ENCODE measurements around the gene ZNF746. TPM values are rescaled to one million over a fixed set of nuclear protein-coding genes. Genes with fewer than 3 reads are reported as not detected.

The ZNF746 gene
- total RNA-seq, 3 donors from 2014 or later: 23.5 to 27.5 (median 23.7) TPM

DNA sequence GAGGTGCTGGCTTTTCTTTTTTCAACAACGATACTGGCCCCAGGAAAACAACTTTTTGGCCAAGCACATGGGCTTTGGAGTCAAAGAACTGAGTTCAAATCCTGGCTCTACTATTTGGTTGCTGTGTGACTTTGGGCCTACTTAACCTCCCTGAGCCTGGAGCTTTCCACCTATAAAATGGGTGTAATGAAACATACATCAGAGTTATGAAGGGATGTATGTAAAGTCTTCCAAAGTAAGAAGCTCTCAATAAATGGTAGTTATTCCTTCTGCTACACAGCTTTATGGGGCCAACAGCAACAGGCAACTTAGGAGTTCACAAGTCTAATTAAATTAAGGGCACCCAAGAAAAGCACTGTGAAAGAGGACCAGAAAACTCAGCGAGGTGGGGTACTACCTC is 69.7 kb downstream of the ZNF746 start:
- TF ChIP-seq POLR2AphosphoS5 (IDR thresholded peaks at IDR 0.05): no peak
- TF ChIP-seq, protein P1, sequence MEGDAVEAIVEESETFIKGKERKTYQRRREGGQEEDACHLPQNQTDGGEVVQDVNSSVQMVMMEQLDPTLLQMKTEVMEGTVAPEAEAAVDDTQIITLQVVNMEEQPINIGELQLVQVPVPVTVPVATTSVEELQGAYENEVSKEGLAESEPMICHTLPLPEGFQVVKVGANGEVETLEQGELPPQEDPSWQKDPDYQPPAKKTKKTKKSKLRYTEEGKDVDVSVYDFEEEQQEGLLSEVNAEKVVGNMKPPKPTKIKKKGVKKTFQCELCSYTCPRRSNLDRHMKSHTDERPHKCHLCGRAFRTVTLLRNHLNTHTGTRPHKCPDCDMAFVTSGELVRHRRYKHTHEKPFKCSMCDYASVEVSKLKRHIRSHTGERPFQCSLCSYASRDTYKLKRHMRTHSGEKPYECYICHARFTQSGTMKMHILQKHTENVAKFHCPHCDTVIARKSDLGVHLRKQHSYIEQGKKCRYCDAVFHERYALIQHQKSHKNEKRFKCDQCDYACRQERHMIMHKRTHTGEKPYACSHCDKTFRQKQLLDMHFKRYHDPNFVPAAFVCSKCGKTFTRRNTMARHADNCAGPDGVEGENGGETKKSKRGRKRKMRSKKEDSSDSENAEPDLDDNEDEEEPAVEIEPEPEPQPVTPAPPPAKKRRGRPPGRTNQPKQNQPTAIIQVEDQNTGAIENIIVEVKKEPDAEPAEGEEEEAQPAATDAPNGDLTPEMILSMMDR (IDR thresholded peaks at IDR 0.05): no peak
- no peak for TF ChIP-seq POLR2A (IDR thresholded peaks at IDR 0.05)
- Histone ChIP-seq H3K4me3 (no peak overlapping the region), H3K27me3 (no peaks in the 10 kb centered on the region), H3K27ac (no peak overlapping the region), H3K36me3 (peaks cover 16% of the 10 kb centered on the region), H3K9me3 (no peaks in the 10 kb centered on the region), H3K4me1 (no peaks in the 10 kb centered on the region)
- intact Hi-C loops (cut with DNase I; ENCODE audit: low total_unique reads): no loop called here
- no peak for DNase-seq (ENCODE audit: low spot score in 2 of 2)

DNA sequence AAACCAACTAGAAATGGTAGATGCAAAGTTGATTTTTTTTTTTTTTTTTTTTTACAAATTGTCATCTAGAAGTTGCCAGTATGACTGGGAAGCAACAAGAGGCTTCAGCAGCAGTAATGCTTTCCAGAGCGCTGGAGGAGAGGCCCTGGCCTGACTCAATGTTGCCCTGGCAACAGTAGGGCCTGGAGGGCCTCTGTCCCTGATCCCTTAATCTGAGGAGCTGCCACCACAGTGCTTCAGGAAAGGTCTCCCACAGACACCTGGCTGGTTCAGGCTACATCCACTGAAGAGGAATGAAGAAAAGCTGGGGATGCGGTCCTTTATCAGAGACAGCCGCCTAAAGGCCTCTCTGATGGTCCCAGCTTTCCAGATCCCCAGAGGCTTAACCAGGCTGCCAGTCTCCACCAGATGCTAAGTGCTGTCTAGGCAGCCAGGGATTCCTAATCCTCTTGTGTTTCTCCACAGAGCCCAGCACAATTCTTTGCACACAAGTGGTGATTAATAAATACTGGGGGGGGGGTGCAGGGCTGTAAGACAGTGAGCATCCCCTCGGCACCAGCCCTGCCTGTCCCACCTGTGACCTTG is 70.4 kb downstream of the ZNF746 start:
- intact Hi-C loops (cut with DNase I; ENCODE audit: low total_unique reads): no loop called here
- no peak overlapping the region for H3K27ac ChIP-seq

DNA sequence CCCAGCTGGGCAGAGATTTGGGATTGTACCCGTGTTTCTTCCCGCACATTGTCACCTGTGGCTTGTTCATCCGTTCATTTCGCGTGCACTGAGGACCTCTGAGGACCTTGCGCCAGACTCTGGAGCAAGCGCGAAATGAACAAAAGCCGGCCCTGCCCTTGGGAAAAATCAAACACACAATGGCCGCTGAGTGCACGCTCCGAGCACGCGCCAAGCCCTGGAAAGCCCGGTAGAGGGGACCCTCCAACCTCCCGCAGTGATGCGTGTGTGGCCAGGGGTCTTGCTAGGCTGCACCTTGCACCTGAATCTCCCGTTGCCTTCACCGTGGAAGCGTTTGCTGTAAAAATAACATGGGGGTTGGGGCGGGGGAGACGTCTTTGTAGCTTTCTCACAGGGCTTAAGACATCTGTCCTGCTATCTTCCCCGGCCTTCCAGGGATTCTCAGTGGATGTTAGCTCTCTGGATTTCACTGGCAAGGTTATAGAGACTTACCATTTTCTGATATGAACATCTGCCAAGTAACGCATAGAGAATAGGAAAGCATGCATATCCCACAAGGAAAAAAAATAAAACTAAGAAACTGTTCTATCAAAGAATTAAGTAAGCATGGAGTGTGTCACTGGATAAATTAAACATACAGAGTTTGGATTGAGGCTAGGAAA is 74.0 kb downstream of the ZNF746 start:
- no peaks in the 10 kb centered on the region for H3K9me3 ChIP-seq
- peak overlapping the region in 1 of 3 donors; percentile 74 for H3K4me3 ChIP-seq
- no peaks in the 10 kb centered on the region for H3K36me3 ChIP-seq
- DNase-seq (ENCODE audit: low spot score in 2 of 2): no peak
- H3K27me3 ChIP-seq: no peaks in the 10 kb centered on the region
- TF ChIP-seq POLR2A (IDR thresholded peaks at IDR 0.05): no peak
- no peak for TF ChIP-seq POLR2AphosphoS5 (IDR thresholded peaks at IDR 0.05)
- intact Hi-C loops (cut with DNase I; ENCODE audit: low total_unique reads): no loop called here
- H3K4me1 ChIP-seq: no peaks in the 10 kb centered on the region
- H3K27ac ChIP-seq: no peak overlapping the region

More for the DNA sequence above, 70.4 kb downstream of the ZNF746 start:
- no peaks in the 10 kb centered on the region for H3K9me3 ChIP-seq
- no peak for TF ChIP-seq POLR2A (IDR thresholded peaks at IDR 0.05)
- TF ChIP-seq POLR2AphosphoS5 (IDR thresholded peaks at IDR 0.05): no peak
- TF ChIP-seq, protein P1 (IDR thresholded peaks at IDR 0.05): no peak
- H3K4me1 ChIP-seq: no peaks in the 10 kb centered on the region
- peaks cover 9% of the 10 kb centered on the region for H3K36me3 ChIP-seq
- H3K4me3 ChIP-seq: no peak overlapping the region
- H3K27me3 ChIP-seq: no peaks in the 10 kb centered on the region
- DNase-seq (ENCODE audit: low spot score in 2 of 2): no peak

DNA sequence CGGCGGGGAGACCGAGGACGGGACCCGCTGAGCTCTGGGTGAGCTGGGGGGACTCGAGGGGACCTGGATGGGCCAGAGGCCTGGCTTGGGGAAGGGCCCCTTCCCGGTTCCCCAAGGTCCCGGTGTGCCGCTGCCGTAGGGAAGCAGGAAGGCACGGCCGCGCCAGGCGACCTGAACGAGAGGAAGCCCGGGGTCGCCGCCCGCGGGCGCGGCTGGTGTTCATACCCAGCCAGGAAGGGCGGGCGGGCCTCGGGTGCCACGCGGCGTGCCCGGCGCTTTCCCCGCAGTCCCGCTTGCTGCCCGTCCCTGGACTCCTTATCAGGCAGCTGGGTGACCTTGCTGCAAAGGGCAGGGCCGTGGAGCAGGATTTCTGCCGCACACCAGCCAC is 74.7 kb downstream of the ZNF746 start:
- Histone ChIP-seq H3K9me3 (no peaks in the 10 kb centered on the region), H3K4me3 (peak overlapping the region; percentile 34 to 74 (median 52)), H3K4me1 (no peaks in the 10 kb centered on the region), H3K36me3 (no peaks in the 10 kb centered on the region), H3K27me3 (no peaks in the 10 kb centered on the region), H3K27ac (peak overlapping the region in 1 of 2 donors; percentile 7)
- intact Hi-C loops (cut with DNase I; ENCODE audit: low total_unique reads): no loop called here
- no peak for DNase-seq (ENCODE audit: low spot score in 2 of 2)
- no peak for TF ChIP-seq POLR2AphosphoS5 (IDR thresholded peaks at IDR 0.05)
- TF ChIP-seq POLR2A (IDR thresholded peaks at IDR 0.05): no peak
- TF ChIP-seq, protein P1 (IDR thresholded peaks at IDR 0.05): no peak

Other genes starting within 250 kb of the ZNF746 start
- gene ZNF783, start 235.6 kb downstream of the ZNF746 start, total RNA-seq: 10 to 100 TPM; 13.6 to 23.9 (median 17.6) TPM
- gene ZNF777, start 36.7 kb downstream of the ZNF746 start, total RNA-seq: 1 to 10 TPM; 5.1 to 8.5 (median 8.2) TPM

Data from breast epithelium (tissue), 4 donors.